ENCODE measurements around the gene GJB5. TPM values are rescaled to one million over a fixed set of nuclear protein-coding genes. Genes with fewer than 3 reads are reported as not detected.

The GJB5 gene
- polyA plus RNA-seq, 1 donor from 2014 or later, result not detected

DNA sequence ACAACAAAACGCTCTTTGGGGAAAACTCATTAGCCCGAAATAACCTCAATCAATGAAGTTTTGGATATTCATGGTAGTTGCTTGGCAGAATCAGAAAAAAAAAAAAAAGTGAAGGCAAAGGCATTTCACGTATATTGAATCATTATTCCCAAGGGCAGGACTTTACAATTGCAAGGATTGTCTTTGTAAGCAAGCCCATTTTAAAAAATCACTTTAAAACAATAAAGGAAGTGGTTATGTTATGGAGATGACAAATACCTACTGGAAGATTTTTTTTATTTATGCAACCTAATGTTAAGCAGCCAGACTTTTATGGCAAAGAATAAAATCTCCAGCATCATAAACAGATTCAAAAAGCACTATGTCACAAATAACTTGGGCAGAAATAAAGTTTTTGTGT lies 14.0 kb downstream of the GJB5 start:
- Histone ChIP-seq H3K4me3 (ENCODE audit: low read length) (no peak overlapping the region), H4K20me1 (ENCODE audit: insufficient read depth) (no peaks in the 10 kb centered on the region), H3K9me2 (ENCODE audit: insufficient read depth, low read length) (no peaks in the 10 kb centered on the region), H3K9ac (ENCODE audit: low read length) (no peak overlapping the region), H3K79me2 (replicated peaks; ENCODE audit: insufficient read depth, low read length) (no peaks in the 10 kb centered on the region), H3K9me3 (ENCODE audit: low read length) (no peaks in the 10 kb centered on the region), H3K4me2 (ENCODE audit: low read length) (no peak overlapping the region), H3K27me3 (ENCODE audit: insufficient read depth, low read depth, low read length) (no peaks in the 10 kb centered on the region), H3K27ac (ENCODE audit: low read length) (no peak overlapping the region), H3F3A (ENCODE audit: insufficient read depth, low read length, poor library complexity, severe bottlenecking) (no peaks in the 10 kb centered on the region), H3K36me3 (ENCODE audit: insufficient read depth, low read length) (no peaks in the 10 kb centered on the region), H2AFZ (ENCODE audit: low read depth, low read length) (no peak overlapping the region)
- TF ChIP-seq EP300 (conservative IDR thresholded peaks at IDR 0.05; ENCODE audit: poor library complexity, severe bottlenecking), result no peak
- no peak for TF ChIP-seq RAD21 (conservative IDR thresholded peaks at IDR 0.05)
- TF ChIP-seq POLR2AphosphoS5 (IDR thresholded peaks at IDR 0.05), result no peak
- no peak for TF ChIP-seq TAF1 (IDR thresholded peaks at IDR 0.05; ENCODE audit: low read depth)
- TF ChIP-seq, protein P1, sequence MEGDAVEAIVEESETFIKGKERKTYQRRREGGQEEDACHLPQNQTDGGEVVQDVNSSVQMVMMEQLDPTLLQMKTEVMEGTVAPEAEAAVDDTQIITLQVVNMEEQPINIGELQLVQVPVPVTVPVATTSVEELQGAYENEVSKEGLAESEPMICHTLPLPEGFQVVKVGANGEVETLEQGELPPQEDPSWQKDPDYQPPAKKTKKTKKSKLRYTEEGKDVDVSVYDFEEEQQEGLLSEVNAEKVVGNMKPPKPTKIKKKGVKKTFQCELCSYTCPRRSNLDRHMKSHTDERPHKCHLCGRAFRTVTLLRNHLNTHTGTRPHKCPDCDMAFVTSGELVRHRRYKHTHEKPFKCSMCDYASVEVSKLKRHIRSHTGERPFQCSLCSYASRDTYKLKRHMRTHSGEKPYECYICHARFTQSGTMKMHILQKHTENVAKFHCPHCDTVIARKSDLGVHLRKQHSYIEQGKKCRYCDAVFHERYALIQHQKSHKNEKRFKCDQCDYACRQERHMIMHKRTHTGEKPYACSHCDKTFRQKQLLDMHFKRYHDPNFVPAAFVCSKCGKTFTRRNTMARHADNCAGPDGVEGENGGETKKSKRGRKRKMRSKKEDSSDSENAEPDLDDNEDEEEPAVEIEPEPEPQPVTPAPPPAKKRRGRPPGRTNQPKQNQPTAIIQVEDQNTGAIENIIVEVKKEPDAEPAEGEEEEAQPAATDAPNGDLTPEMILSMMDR (IDR thresholded peaks at IDR 0.05; ENCODE audit: poor library complexity, severe bottlenecking), result no peak
- no peak for TF ChIP-seq EZH2 (IDR thresholded peaks at IDR 0.05; ENCODE audit: borderline replicate concordance, insufficient read depth, low read length, poor library complexity, severe bottlenecking)
- TF ChIP-seq SMC3 (conservative IDR thresholded peaks at IDR 0.05; ENCODE audit: poor library complexity), result no peak
- TF ChIP-seq MXI1 (conservative IDR thresholded peaks at IDR 0.05; ENCODE audit: poor library complexity, severe bottlenecking), result no peak
- TF ChIP-seq, protein P2, sequence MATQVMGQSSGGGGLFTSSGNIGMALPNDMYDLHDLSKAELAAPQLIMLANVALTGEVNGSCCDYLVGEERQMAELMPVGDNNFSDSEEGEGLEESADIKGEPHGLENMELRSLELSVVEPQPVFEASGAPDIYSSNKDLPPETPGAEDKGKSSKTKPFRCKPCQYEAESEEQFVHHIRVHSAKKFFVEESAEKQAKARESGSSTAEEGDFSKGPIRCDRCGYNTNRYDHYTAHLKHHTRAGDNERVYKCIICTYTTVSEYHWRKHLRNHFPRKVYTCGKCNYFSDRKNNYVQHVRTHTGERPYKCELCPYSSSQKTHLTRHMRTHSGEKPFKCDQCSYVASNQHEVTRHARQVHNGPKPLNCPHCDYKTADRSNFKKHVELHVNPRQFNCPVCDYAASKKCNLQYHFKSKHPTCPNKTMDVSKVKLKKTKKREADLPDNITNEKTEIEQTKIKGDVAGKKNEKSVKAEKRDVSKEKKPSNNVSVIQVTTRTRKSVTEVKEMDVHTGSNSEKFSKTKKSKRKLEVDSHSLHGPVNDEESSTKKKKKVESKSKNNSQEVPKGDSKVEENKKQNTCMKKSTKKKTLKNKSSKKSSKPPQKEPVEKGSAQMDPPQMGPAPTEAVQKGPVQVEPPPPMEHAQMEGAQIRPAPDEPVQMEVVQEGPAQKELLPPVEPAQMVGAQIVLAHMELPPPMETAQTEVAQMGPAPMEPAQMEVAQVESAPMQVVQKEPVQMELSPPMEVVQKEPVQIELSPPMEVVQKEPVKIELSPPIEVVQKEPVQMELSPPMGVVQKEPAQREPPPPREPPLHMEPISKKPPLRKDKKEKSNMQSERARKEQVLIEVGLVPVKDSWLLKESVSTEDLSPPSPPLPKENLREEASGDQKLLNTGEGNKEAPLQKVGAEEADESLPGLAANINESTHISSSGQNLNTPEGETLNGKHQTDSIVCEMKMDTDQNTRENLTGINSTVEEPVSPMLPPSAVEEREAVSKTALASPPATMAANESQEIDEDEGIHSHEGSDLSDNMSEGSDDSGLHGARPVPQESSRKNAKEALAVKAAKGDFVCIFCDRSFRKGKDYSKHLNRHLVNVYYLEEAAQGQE (IDR thresholded peaks at IDR 0.05; ENCODE audit: borderline replicate concordance), result no peak

DNA sequence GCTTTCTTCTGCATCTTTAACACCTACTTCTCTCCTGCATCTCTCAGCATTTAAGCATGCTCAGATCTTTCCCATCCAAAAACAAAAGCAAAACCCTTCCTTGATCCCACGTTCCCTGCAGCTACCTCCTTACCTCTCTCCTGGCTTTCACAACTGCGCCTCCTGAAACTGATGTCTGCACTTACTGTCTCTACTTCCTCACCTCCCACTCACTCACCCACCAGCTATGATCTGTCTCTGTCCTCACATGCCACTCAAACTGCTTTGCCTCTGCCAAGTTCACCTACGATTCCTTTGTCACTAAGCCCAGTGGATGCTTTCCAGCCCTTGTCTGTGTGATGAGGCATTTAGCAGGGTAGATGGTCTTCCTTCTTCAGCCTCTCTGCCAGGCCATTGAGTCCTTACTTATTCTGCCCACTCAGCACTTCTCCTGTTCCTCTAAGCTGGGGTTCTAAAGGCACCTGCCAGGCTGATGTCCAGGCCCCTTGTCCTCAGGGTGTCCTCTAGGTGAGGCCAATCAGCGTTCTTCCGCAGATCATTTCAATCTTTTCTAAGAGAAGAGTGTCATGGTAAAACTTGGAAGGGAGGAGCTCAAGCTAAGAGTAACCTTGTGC lies 16.2 kb downstream of the GJB5 start:
- no peak overlapping the region for H2AFZ ChIP-seq (ENCODE audit: low read depth, low read length)
- no peaks in the 10 kb centered on the region for H3K36me3 ChIP-seq (ENCODE audit: insufficient read depth, low read length)
- H3F3A ChIP-seq (ENCODE audit: insufficient read depth, low read length, poor library complexity, severe bottlenecking), result no peaks in the 10 kb centered on the region
- H3K27me3 ChIP-seq (ENCODE audit: insufficient read depth, low read depth, low read length), result no peaks in the 10 kb centered on the region
- H3K9ac ChIP-seq (ENCODE audit: low read length), result no peak overlapping the region
- no peaks in the 10 kb centered on the region for H3K9me3 ChIP-seq (ENCODE audit: low read length)
- TF ChIP-seq TAF1 (IDR thresholded peaks at IDR 0.05; ENCODE audit: low read depth) (no peak), MXI1 (conservative IDR thresholded peaks at IDR 0.05; ENCODE audit: poor library complexity, severe bottlenecking) (no peak), EP300 (conservative IDR thresholded peaks at IDR 0.05; ENCODE audit: poor library complexity, severe bottlenecking) (no peak)
- TF ChIP-seq, protein P2 (IDR thresholded peaks at IDR 0.05; ENCODE audit: borderline replicate concordance), result no peak
- no peaks in the 10 kb centered on the region for H4K20me1 ChIP-seq (ENCODE audit: insufficient read depth)
- no peak overlapping the region for H3K4me2 ChIP-seq (ENCODE audit: low read length)
- no peaks in the 10 kb centered on the region for H3K9me2 ChIP-seq (ENCODE audit: insufficient read depth, low read length)
- H3K4me3 ChIP-seq (ENCODE audit: low read length), result no peak overlapping the region
- no peak overlapping the region for H3K27ac ChIP-seq (ENCODE audit: low read length)
- H3K79me2 ChIP-seq (replicated peaks; ENCODE audit: insufficient read depth, low read length), result no peaks in the 10 kb centered on the region

Measured in neural cell (in vitro differentiated cells).